H1 (cell line): ENCODE data around the gene CPNE5. TPM values are rescaled to one million over a fixed set of nuclear protein-coding genes. Genes with fewer than 3 reads are reported as not detected.

Experiments
- CTCF ChIA-PET: fragments of 300-600 bp; sonication (Branson Sonifier 250); formaldehyde crosslinking; loops from one replicate; lab custom pipeline; 2021; ENCODE audit not compliant: partially characterized antibody; lab: Charles Lee
- POLR2A ChIA-PET: fragments of 300-600 bp; sonication (Branson Sonifier 250); formaldehyde crosslinking; loops from one replicate; lab custom pipeline; 2021; ENCODE audit warnings: inconsistent platforms; ENCODE audit not compliant: partially characterized antibody; lab: Charles Lee
- DNase-seq, 2 experiments: peaks; one replicate each; pipeline versions ENCODE4 v3.0.0 to v3.0.0-alpha.2; 2010 to 2022; ENCODE audit warnings: low spot score in 2 of 2, low read depth in 1 of 2, mixed read lengths in 1 of 2
- FAIRE-seq: peaks from 2 replicates; lab custom pipeline; 2011; peaks lifted over from hg19 to GRCh38; lab: Jason Lieb, UNC
- H2AFZ ChIP-seq: 2 replicates; pipeline ENCODE4 v1.8.1; 2012; ENCODE audit warnings: low read length, inconsistent platforms
- H2AK5ac ChIP-seq: 2 replicates; pipeline ENCODE4 v1.6.1; 2013; ENCODE audit warnings: low read depth, low read length
- H2BK120ac ChIP-seq: replicated peaks from 2 replicates; pipeline ENCODE3; 2013; ENCODE audit warnings: low read depth, low read length, inconsistent platforms
- H2BK12ac ChIP-seq: 2 replicates; pipeline ENCODE4 v1.6.1; 2013; ENCODE audit warnings: low read depth, low read length
- H2BK15ac ChIP-seq: 2 replicates; pipeline ENCODE4 v1.6.1; 2013; ENCODE audit warnings: low read length
- H2BK20ac ChIP-seq: 2 replicates; pipeline ENCODE4 v1.6.1; 2013; ENCODE audit warnings: low read length
- H2BK5ac ChIP-seq: 2 replicates; pipeline ENCODE4 v1.6.1; 2013; ENCODE audit warnings: low read depth, low read length
- H3K14ac ChIP-seq: 2 replicates; pipeline ENCODE4 v1.6.1; 2013; ENCODE audit warnings: inconsistent platforms; ENCODE audit not compliant: insufficient read length
- H3K18ac ChIP-seq: 2 replicates; pipeline ENCODE4 v1.6.1; 2013; ENCODE audit warnings: low read length; ENCODE audit errors: extremely low read depth
- H3K23ac ChIP-seq: 2 replicates; pipeline ENCODE4 v1.6.1; 2013; ENCODE audit warnings: inconsistent platforms; ENCODE audit not compliant: insufficient read length
- H3K23me2 ChIP-seq: 2 replicates; pipeline ENCODE4 v1.6.1; 2013; ENCODE audit warnings: low read depth, low read length
- H3K27ac ChIP-seq: 2 replicates; pipeline ENCODE4 v1.6.1; 2011; ENCODE audit warnings: low read depth, low read length, inconsistent platforms
- H3K27me3 ChIP-seq, 4 experiments: replicated peaks in 1 of 4; 1 replicate in 1 of 4; 2 replicates in 3 of 4; pipeline versions ENCODE4 v1.6.1 to v1.8.1; 2011 to 2013; ENCODE audit warnings: low read length in 3 of 4, mild to moderate bottlenecking in 3 of 4, inconsistent platforms in 2 of 4, mixed read lengths in 2 of 4, moderate library complexity in 1 of 4; ENCODE audit not compliant: control insufficient read depth in 3 of 4, insufficient read depth in 3 of 4; ENCODE audit errors: extremely low read depth in 1 of 4
- H3K36me3 ChIP-seq, 4 experiments: 2 replicates each; pipeline versions ENCODE4 v1.6.1 to v1.8.1; 2011 to 2013; ENCODE audit warnings: mild to moderate bottlenecking in 4 of 4, low read length in 3 of 4, moderate library complexity in 2 of 4, control low read depth in 1 of 4, inconsistent platforms in 1 of 4; ENCODE audit not compliant: insufficient read depth in 4 of 4, control insufficient read depth in 2 of 4
- H3K4ac ChIP-seq: replicated peaks from 2 replicates; pipeline ENCODE3; 2013; ENCODE audit warnings: low read length, low read depth, mixed read lengths, inconsistent platforms; ENCODE audit not compliant: insufficient read length
- H3K4me1 ChIP-seq, 4 experiments: replicated peaks in 1 of 4; 1 replicate in 1 of 4; 2 replicates in 3 of 4; pipeline versions ENCODE4 v1.6.1 to v1.8.1; 2011 to 2013; ENCODE audit warnings: low read length in 3 of 4, inconsistent platforms in 2 of 4, mixed read lengths in 1 of 4; ENCODE audit not compliant: insufficient read depth in 4 of 4, control insufficient read depth in 3 of 4
- H3K4me2 ChIP-seq, 2 experiments: 2 replicates each; pipeline versions ENCODE4 v1.6.1 to v1.8.1; 2011 to 2013; ENCODE audit warnings: low read depth in 2 of 2, low read length in 2 of 2, control low read depth in 1 of 2, inconsistent platforms in 1 of 2, mild to moderate bottlenecking in 1 of 2; ENCODE audit not compliant: insufficient read depth in 1 of 2
- H3K4me3 ChIP-seq, 4 experiments: fragments of 200-600, 300-600 bp in 1 of 4; sonication (generic), shearing (Covaris generic), sonication (Bioruptor Twin) in 1 of 4; 2 replicates each; pipeline versions ENCODE4 v1.5.1 to v1.8.1; 2011 to 2016; ENCODE audit warnings: low read length in 4 of 4, low read depth in 3 of 4, control low read depth in 2 of 4, inconsistent platforms in 2 of 4, mild to moderate bottlenecking in 2 of 4, mixed read lengths in 1 of 4, moderate library complexity in 1 of 4; ENCODE audit not compliant: insufficient read depth in 2 of 4; ENCODE audit errors: extremely low read depth in 1 of 4
- H3K56ac ChIP-seq: replicated peaks from 2 replicates; pipeline ENCODE3; 2013; ENCODE audit warnings: low read depth, mild to moderate bottlenecking, mixed read lengths, low read length, inconsistent platforms; ENCODE audit not compliant: insufficient read length
- H3K79me1 ChIP-seq: 2 replicates; pipeline ENCODE4 v1.6.1; 2013; ENCODE audit warnings: low read depth, low read length, control low read depth
- H3K79me2 ChIP-seq, 2 experiments: 2 replicates each; pipeline versions ENCODE4 v1.6.1 to v1.8.1; 2012 to 2013; ENCODE audit warnings: low read length in 2 of 2, mild to moderate bottlenecking in 2 of 2, inconsistent platforms in 1 of 2; ENCODE audit not compliant: insufficient read depth in 2 of 2, control insufficient read depth in 1 of 2
- H3K9ac ChIP-seq, 4 experiments: replicated peaks in 1 of 4; 1 replicate in 1 of 4; 2 replicates in 3 of 4; pipeline versions ENCODE4 v1.6.1 to v1.8.1; 2011 to 2013; ENCODE audit warnings: low read depth in 3 of 4, low read length in 3 of 4, control low read depth in 2 of 4, mild to moderate bottlenecking in 2 of 4, moderate library complexity in 2 of 4, inconsistent platforms in 1 of 4; ENCODE audit errors: extremely low read depth in 1 of 4
- H3K9me3 ChIP-seq, 2 experiments: 2 replicates each; pipeline versions ENCODE4 v1.6.1 to v1.8.1; 2012 to 2013; ENCODE audit warnings: mild to moderate bottlenecking in 2 of 2, moderate library complexity in 2 of 2, control low read depth in 1 of 2, inconsistent platforms in 1 of 2, low read depth in 1 of 2, low read length in 1 of 2, mixed read lengths in 1 of 2; ENCODE audit not compliant: insufficient read depth in 2 of 2
- H4K20me1 ChIP-seq, 2 experiments: replicated peaks in 1 of 2; 2 replicates each; pipeline versions ENCODE3 to v1.8.1; 2011 to 2013; ENCODE audit warnings: inconsistent platforms in 2 of 2, low read length in 2 of 2, mild to moderate bottlenecking in 1 of 2; ENCODE audit not compliant: insufficient read depth in 2 of 2, control insufficient read depth in 1 of 2
- H4K5ac ChIP-seq: 2 replicates; pipeline ENCODE4 v1.6.1; 2013; ENCODE audit warnings: low read length, low read depth, mixed read lengths, inconsistent platforms; ENCODE audit not compliant: insufficient read length
- H4K8ac ChIP-seq: 2 replicates; pipeline ENCODE4 v1.8.0; 2013; ENCODE audit warnings: mild to moderate bottlenecking, moderate library complexity, low read length, inconsistent platforms; ENCODE audit not compliant: insufficient read depth; ENCODE audit errors: extremely low read depth
- H4K91ac ChIP-seq: replicated peaks from 2 replicates; pipeline ENCODE3; 2013; ENCODE audit warnings: low read length, mixed read lengths, inconsistent platforms; ENCODE audit not compliant: insufficient read length
- ASH2L ChIP-seq: fragments of 200-600, 300-600 bp; sonication (generic); IDR thresholded peaks from one replicate; pipeline ENCODE4 v1.7.1; 2017; ENCODE audit warnings: low read length
- CHD2 ChIP-seq: IDR thresholded peaks from 2 replicates; pipeline ENCODE4 v1.6.1; 2012; ENCODE audit warnings: low read length, improper control_type of control experiment
- HDAC2 ChIP-seq, 2 experiments: fragments of 300-600 bp in 1 of 2; sonication (generic) in 1 of 2; IDR thresholded peaks; 2 replicates each; pipeline ENCODE4 v1.6.1; 2011 to 2012; ENCODE audit warnings: low read depth in 2 of 2, low read length in 2 of 2, mild to moderate bottlenecking in 2 of 2, moderate library complexity in 2 of 2, borderline replicate concordance in 1 of 2, inconsistent platforms in 1 of 2
- RAD21 ChIP-seq, 2 experiments: IDR thresholded peaks in 1 of 2; conservative IDR thresholded peaks in 1 of 2; 2 replicates each; pipeline ENCODE4 v1.6.1; 2011; ENCODE audit warnings: low read depth in 2 of 2, low read length in 2 of 2, improper control_type of control experiment in 1 of 2, inconsistent platforms in 1 of 2, mild to moderate bottlenecking in 1 of 2, moderate library complexity in 1 of 2
- WGBS, 2 experiments: shearing (Covaris generic) in 1 of 2; methylation state at CpG; one replicate each; pipeline versions ENCODE4 v1.1.6 to v1.1.7; 2013 to 2015; ENCODE audit warnings: low lambda C conversion rate in 2 of 2, mixed read lengths in 2 of 2, inconsistent platforms in 1 of 2, low coverage in 1 of 2, missing lambda C conversion rate in 1 of 2; ENCODE audit not compliant: insufficient replicate concordance in 2 of 2, insufficient coverage in 1 of 2, insufficient read length in 1 of 2; ENCODE audit errors: extremely low coverage in 1 of 2, missing lambda C conversion rate in 1 of 2; 5-methylcytosine and 5-hydroxymethylcytosine counted together
- polyA plus RNA-seq, 7 experiments: library from polyadenylated mRNA; depleted of rRNA in 3 of 7; stranded (reverse) in 5 of 7; unstranded in 2 of 7; fragments of >200 nt in 5 of 7; fragments of 200-250 nt in 2 of 7; gene quantifications; 1 replicate in 5 of 7; 2 replicates in 1 of 7; 4 replicates in 1 of 7; pipeline versions ENCODE4 v1.2.1 to v1.2.3, GENCODE V29; 2011 to 2013; ENCODE audit warnings: missing spikeins in 2 of 7, mixed read lengths in 2 of 7
- total RNA-seq: library from RNA; stranded (reverse); fragmentation: NEBNext Ultra II Directional; extraction: Animal tissue kit (Norgen Biotek cat#: 25700); gene quantifications from 2 replicates; pipeline ENCODE4 v1.2.1, GENCODE V29; 2021
- TF ChIP-seq, protein P1 (sequence below), 3 experiments: IDR thresholded peaks; 1 replicate in 2 of 3; 2 replicates in 1 of 3; pipeline versions ENCODE4 v1.5.1 to v1.6.1; 2011; ENCODE audit warnings: low read length in 3 of 3, mild to moderate bottlenecking in 3 of 3, inconsistent platforms in 2 of 3, low read depth in 1 of 3, moderate library complexity in 1 of 3; ENCODE audit not compliant: insufficient read depth in 1 of 3; ENCODE audit errors: control extremely low read depth in 1 of 3

The CPNE5 gene
- total and polyA plus RNA-seq, 2 of the 8 experiments (the other 6 are each of a cell fraction or from before 2014, with no cell fraction given): 0.88 to 1.8 TPM

- H2AK5ac ChIP-seq: no peak overlapping the region
- H3K9ac ChIP-seq: no peak overlapping the region
- no peak overlapping the region for H2BK20ac ChIP-seq
- POLR2A ChIA-PET: interaction anchor here (1.0 kb wide), 1 partner anchor 110 kb away, joined by 6 read pairs; no protein-coding TSS in a partner anchor
- H3K79me1 ChIP-seq: no peaks in the 10 kb centered on the region
- H2BK5ac ChIP-seq: no peak overlapping the region
- no peaks in the 10 kb centered on the region for H3K9me3 ChIP-seq
- CTCF ChIA-PET: interaction anchor here (0.8 to 5.0 kb wide), 33 partner anchors 9 to 293 kb away, joined by 3 to 35 read pairs (median 5); partner anchors contain the start of gene RAB44
- no peaks in the 10 kb centered on the region for H3K23me2 ChIP-seq
- H2BK15ac ChIP-seq: no peak overlapping the region
- WGBS, 2 experiments: 62% methylated on average over 13 of the region's 13 CpGs; no CpG with 5 or more reads in 1 of the 2 experiments
- H2BK120ac ChIP-seq: no peak overlapping the region
- H3K23ac ChIP-seq: no peak overlapping the region
- H3K27ac ChIP-seq: no peak overlapping the region
- H4K91ac ChIP-seq: no peak overlapping the region
- H2BK12ac ChIP-seq: no peak overlapping the region
- no peak overlapping the region for H3K4ac ChIP-seq
- no peak overlapping the region for H3K18ac ChIP-seq
- H3K56ac ChIP-seq: no peak overlapping the region
- peak; percentile 49 to 86 for DNase-seq
- no peaks in the 10 kb centered on the region for H3K79me2 ChIP-seq
- H4K5ac ChIP-seq: no peak overlapping the region
- TF ChIP-seq HDAC2 (IDR thresholded peaks at IDR 0.05; ENCODE audit: borderline replicate concordance in 1 of 2, low read depth in 2 of 2, low read length in 2 of 2) (no peak), CHD2 (no peak), RAD21 (IDR thresholded peaks at IDR 0.05 in 1 of 2, conservative IDR thresholded peaks at IDR 0.05 in 1 of 2; ENCODE audit: low read depth in 2 of 2, low read length in 2 of 2) (peak; percentile 83 to 84), ASH2L (no peak)
- TF ChIP-seq, protein P1, sequence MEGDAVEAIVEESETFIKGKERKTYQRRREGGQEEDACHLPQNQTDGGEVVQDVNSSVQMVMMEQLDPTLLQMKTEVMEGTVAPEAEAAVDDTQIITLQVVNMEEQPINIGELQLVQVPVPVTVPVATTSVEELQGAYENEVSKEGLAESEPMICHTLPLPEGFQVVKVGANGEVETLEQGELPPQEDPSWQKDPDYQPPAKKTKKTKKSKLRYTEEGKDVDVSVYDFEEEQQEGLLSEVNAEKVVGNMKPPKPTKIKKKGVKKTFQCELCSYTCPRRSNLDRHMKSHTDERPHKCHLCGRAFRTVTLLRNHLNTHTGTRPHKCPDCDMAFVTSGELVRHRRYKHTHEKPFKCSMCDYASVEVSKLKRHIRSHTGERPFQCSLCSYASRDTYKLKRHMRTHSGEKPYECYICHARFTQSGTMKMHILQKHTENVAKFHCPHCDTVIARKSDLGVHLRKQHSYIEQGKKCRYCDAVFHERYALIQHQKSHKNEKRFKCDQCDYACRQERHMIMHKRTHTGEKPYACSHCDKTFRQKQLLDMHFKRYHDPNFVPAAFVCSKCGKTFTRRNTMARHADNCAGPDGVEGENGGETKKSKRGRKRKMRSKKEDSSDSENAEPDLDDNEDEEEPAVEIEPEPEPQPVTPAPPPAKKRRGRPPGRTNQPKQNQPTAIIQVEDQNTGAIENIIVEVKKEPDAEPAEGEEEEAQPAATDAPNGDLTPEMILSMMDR (IDR thresholded peaks at IDR 0.05; ENCODE audit: control extremely low read depth in 1 of 3, insufficient read depth in 1 of 3, low read depth in 1 of 3, low read length in 3 of 3): peak in 2 of 3 experiments; percentile 80; a peak in 3 of 4 replicates
- H3K27me3 ChIP-seq: no peaks in the 10 kb centered on the region
- no peak overlapping the region for H3K4me2 ChIP-seq
- no peak overlapping the region for H2AFZ ChIP-seq
- no peak overlapping the region for H3K4me3 ChIP-seq
- H3K4me1 ChIP-seq: no peaks in the 10 kb centered on the region; a peak in 1 of 7 replicates
- no peak overlapping the region for H4K8ac ChIP-seq
- H3K14ac ChIP-seq: no peak overlapping the region
- FAIRE-seq: no peak
- H3K36me3 ChIP-seq: no peaks in the 10 kb centered on the region
- H4K20me1 ChIP-seq: no peaks in the 10 kb centered on the region
Measured at GRCh38 chr6:36724514-36725390, 114.5 kb downstream of the CPNE5 start.
